ENCODE measurements around the gene THAP5. TPM values are rescaled to one million over a fixed set of nuclear protein-coding genes. Genes with fewer than 3 reads are reported as not detected.

Gene THAP5
- total RNA-seq, 1 experiment from 2014 or later, result 24.6 TPM

GRCh38 chr7:108561047-108561619 is 8.4 kb downstream of the THAP5 start (continued):
- no peak for TF ChIP-seq TCF7L2 (IDR thresholded peaks at IDR 0.05; ENCODE audit: low read depth, low read length)

- Histone ChIP-seq H3K4me3 (ENCODE audit: low read depth in 2 of 2, low read length in 2 of 2) (no peak overlapping the region), H3K27me3 (ENCODE audit: control insufficient read depth, insufficient read depth, low read length) (no peaks in the 10 kb centered on the region), H3K9me3 (ENCODE audit: control insufficient read depth, insufficient read depth, low read depth, low read length) (no peaks in the 10 kb centered on the region), H3K36me3 (ENCODE audit: control insufficient read depth, insufficient read depth, low read length) (no peaks in the 10 kb centered on the region), H3K4me1 (ENCODE audit: control insufficient read depth, insufficient read depth, low read length) (no peaks in the 10 kb centered on the region), H3K27ac (ENCODE audit: low read length) (no peak overlapping the region)
- TF ChIP-seq POLR2AphosphoS5 (IDR thresholded peaks at IDR 0.05; ENCODE audit: low read depth, low read length) (no peak), CTCF (IDR thresholded peaks at IDR 0.05) (no peak), TCF7L2 (IDR thresholded peaks at IDR 0.05; ENCODE audit: low read depth, low read length) (no peak), SIN3A (IDR thresholded peaks at IDR 0.05; ENCODE audit: borderline replicate concordance, insufficient read depth, low read depth, low read length) (no peak), REST (IDR thresholded peaks at IDR 0.05; ENCODE audit: insufficient read depth in 1 of 2, low read depth in 2 of 2, low read length in 1 of 2) (no peak)
- POLR2A ChIA-PET, result no interaction called here
- ATAC-seq, result no peak
- in situ Hi-C loops (cut with HindIII; ENCODE audit: low pct_unique_long_range_greater_than_20kb, low sequenced_read_pairs), result no loop called here
- CTCF ChIA-PET, result no interaction called here
- intact Hi-C loops (cut with micrococcal nuclease; ENCODE audit: unreplicated experiment), result no loop called here
- BruUV-seq (replicated peaks), result no TSS peak
- no peak for DNase-seq (ENCODE audit: low read depth, low spot score)
These were observed 10.3 kb downstream of the THAP5 start for GRCh38 chr7:108559253-108559652.

DNA sequence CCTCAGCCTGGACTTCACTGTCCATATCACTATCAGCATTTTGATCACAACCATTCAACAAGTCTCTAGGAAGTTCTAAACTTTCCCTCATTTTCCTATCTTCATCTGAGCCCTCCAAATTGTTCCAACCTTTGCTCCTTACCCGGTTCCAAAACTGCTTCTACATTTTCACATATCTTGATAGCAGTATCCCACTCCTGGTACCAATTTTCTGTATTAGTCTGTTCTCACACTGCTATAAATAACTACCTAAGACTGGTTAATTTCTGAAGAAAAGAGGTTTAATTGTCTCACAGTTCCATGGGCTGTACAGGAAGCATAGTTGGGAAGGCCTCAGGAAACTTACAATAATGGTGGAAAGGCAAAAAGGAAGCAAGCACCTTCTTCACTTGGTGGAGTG is 11.9 kb downstream of the THAP5 start:
- intact Hi-C loops (cut with micrococcal nuclease; ENCODE audit: unreplicated experiment) (no loop called here), in situ Hi-C loops (cut with HindIII; ENCODE audit: low pct_unique_long_range_greater_than_20kb, low sequenced_read_pairs) (no loop called here)
- TF ChIP-seq POLR2AphosphoS5 (IDR thresholded peaks at IDR 0.05; ENCODE audit: low read depth, low read length) (no peak), CTCF (IDR thresholded peaks at IDR 0.05) (no peak), TCF7L2 (IDR thresholded peaks at IDR 0.05; ENCODE audit: low read depth, low read length) (no peak), SIN3A (IDR thresholded peaks at IDR 0.05; ENCODE audit: borderline replicate concordance, insufficient read depth, low read depth, low read length) (no peak), REST (IDR thresholded peaks at IDR 0.05; ENCODE audit: insufficient read depth in 1 of 2, low read depth in 2 of 2, low read length in 1 of 2) (no peak)
- H3K4me3 ChIP-seq (ENCODE audit: low read depth in 2 of 2, low read length in 2 of 2), result no peak overlapping the region
- POLR2A ChIA-PET, result no interaction called here
- no TSS peak for BruUV-seq (replicated peaks)
- DNase-seq (ENCODE audit: low read depth, low spot score) (no peak), ATAC-seq (no peak)
- no peaks in the 10 kb centered on the region for H3K9me3 ChIP-seq (ENCODE audit: control insufficient read depth, insufficient read depth, low read depth, low read length)
- CTCF ChIA-PET, result no interaction called here
- no peaks in the 10 kb centered on the region for H3K36me3 ChIP-seq (ENCODE audit: control insufficient read depth, insufficient read depth, low read length)
- no peak overlapping the region for H3K27ac ChIP-seq (ENCODE audit: low read length)
- H3K27me3 ChIP-seq (ENCODE audit: control insufficient read depth, insufficient read depth, low read length), result no peaks in the 10 kb centered on the region
- H3K4me1 ChIP-seq (ENCODE audit: control insufficient read depth, insufficient read depth, low read length), result no peaks in the 10 kb centered on the region

All from Panc1 (cell line).